Measurements from ENCODE around the gene OPCML.

DNA sequence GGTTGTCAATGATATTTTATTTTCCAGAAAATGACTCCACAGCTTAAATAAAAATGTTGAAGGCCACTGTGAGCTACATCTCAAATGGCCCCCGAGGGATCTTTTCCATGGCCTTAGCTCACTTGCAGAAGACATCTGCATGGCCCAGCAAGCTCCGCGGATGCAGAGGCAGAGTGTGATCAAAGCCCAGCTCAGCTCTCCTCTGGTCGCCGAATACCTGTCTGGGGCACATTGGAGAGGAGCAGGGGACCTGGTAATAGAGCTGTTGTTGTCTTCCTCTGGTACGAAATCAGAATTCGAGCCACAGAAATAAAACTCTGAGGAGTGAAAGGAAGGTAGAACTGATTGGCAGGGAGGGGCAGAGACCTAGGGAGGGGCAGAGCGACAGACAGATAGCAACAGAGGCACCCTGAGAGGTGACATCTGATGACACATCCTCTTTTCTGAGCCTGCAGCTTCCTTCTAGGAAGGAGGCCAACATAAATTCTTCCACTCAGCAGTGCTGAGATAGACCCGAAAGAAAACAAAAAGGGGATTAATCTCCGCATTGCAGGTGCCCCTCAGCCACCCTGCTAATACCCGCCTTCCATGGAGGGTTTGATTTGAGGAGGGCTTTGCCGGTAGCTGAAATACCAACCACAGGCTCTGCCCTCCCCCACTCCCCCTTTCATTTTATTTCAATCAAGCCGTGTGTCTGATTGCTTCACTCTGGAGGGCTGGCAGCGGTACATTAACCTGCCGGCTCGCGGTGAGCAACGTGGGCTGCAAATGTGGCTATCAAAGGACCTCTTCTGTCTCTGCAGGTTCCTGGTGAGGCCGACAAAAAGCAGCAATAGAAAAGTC is 759.4 kb downstream of the OPCML start:
- TF ChIP-seq EZH2 (IDR thresholded peaks at IDR 0.05; ENCODE audit: low read depth), result no peak
- TF ChIP-seq, protein P1, sequence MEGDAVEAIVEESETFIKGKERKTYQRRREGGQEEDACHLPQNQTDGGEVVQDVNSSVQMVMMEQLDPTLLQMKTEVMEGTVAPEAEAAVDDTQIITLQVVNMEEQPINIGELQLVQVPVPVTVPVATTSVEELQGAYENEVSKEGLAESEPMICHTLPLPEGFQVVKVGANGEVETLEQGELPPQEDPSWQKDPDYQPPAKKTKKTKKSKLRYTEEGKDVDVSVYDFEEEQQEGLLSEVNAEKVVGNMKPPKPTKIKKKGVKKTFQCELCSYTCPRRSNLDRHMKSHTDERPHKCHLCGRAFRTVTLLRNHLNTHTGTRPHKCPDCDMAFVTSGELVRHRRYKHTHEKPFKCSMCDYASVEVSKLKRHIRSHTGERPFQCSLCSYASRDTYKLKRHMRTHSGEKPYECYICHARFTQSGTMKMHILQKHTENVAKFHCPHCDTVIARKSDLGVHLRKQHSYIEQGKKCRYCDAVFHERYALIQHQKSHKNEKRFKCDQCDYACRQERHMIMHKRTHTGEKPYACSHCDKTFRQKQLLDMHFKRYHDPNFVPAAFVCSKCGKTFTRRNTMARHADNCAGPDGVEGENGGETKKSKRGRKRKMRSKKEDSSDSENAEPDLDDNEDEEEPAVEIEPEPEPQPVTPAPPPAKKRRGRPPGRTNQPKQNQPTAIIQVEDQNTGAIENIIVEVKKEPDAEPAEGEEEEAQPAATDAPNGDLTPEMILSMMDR (conservative IDR thresholded peaks at IDR 0.05), result no peak

Data from PC-9 (cell line).